ENCODE results near the gene PAM.
"Not testable (repeated sequence)": the region's sequence is repeated elsewhere in the genome, so short reads cannot be mapped to it uniquely, and the experiment has no call there.

PAM gene

DNA sequence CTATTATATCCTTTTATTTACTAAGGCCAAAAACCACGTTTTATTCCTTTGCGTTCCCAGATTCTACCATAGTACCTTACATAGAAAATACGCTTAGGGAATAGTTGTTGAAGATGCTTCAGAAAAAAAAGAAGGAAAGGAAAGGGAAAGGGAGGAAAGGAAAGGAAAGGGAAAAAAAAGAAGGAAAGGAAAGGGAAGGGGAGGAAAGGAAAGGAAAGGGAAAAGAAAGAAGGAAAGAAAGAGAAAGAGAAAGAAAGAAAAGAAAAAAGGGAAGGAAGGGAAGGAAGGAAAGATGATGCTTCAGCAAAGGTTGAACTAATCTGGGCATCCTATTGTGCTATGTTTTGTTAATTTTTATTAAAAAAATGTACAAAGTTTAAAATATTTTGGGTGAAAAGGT is 233.4 kb downstream of the PAM start:
- TF ChIP-seq CTCF (IDR thresholded peaks at IDR 0.05; ENCODE audit: poor library complexity, severe bottlenecking): no peak
- no peak overlapping the region for H3K27ac ChIP-seq (ENCODE audit: poor library complexity, severe bottlenecking)
- ATAC-seq (ENCODE audit: low read depth) (no peak), DNase-seq (ENCODE audit: low spot score) (no peak)
- no peaks in the 10 kb centered on the region for H3K9me3 ChIP-seq (ENCODE audit: severe bottlenecking)
- H3K4me1 ChIP-seq (ENCODE audit: insufficient read depth, poor library complexity, severe bottlenecking): no peaks in the 10 kb centered on the region
- H3K36me3 ChIP-seq (ENCODE audit: low read depth): no peaks in the 10 kb centered on the region
- no peaks in the 10 kb centered on the region for H3K27me3 ChIP-seq (ENCODE audit: insufficient read depth, poor library complexity, severe bottlenecking)
- no peak overlapping the region for H3K4me3 ChIP-seq (ENCODE audit: severe bottlenecking)

DNA sequence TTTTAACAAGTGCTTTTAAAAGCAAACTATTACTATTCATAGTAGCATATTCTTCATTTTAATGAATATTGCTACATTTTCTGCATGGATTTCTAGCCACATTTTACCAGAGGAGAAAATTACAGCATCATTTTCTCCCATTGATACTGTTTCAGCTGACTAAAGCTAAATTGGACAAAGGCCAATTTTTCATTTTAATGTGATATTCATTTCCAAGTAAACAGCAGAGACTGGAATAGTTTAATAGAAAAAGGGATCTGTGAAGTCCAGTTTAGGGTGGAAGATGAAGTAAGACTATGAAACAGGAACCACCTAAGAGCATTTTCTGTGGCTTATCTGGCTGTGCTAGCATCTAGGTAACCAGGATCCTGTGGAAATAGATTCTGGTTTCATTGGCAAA is 236.7 kb downstream of the PAM start:
- Histone ChIP-seq H3K36me3 (ENCODE audit: low read depth) (no peaks in the 10 kb centered on the region), H3K27ac (ENCODE audit: poor library complexity, severe bottlenecking) (no peak overlapping the region), H3K27me3 (ENCODE audit: insufficient read depth, poor library complexity, severe bottlenecking) (no peaks in the 10 kb centered on the region), H3K4me3 (ENCODE audit: severe bottlenecking) (no peak overlapping the region), H3K4me1 (ENCODE audit: insufficient read depth, poor library complexity, severe bottlenecking) (no peaks in the 10 kb centered on the region), H3K9me3 (ENCODE audit: severe bottlenecking) (no peaks in the 10 kb centered on the region)
- no peak for DNase-seq (ENCODE audit: low spot score)
- no peak for ATAC-seq (ENCODE audit: low read depth)
- TF ChIP-seq CTCF (IDR thresholded peaks at IDR 0.05; ENCODE audit: poor library complexity, severe bottlenecking): no peak

GRCh38 chr5:102996011-102996575 is 241.0 kb downstream of the PAM start:
- Histone ChIP-seq H3K27me3 (ENCODE audit: insufficient read depth, poor library complexity, severe bottlenecking) (no peaks in the 10 kb centered on the region), H3K4me3 (ENCODE audit: severe bottlenecking) (no peak overlapping the region), H3K4me1 (ENCODE audit: insufficient read depth, poor library complexity, severe bottlenecking) (no peaks in the 10 kb centered on the region), H3K27ac (ENCODE audit: poor library complexity, severe bottlenecking) (no peak overlapping the region), H3K9me3 (ENCODE audit: severe bottlenecking) (no peaks in the 10 kb centered on the region), H3K36me3 (ENCODE audit: low read depth) (no peaks in the 10 kb centered on the region)
- DNase-seq (ENCODE audit: low spot score) (no peak), ATAC-seq (ENCODE audit: low read depth) (no peak)
- no peak for TF ChIP-seq CTCF (IDR thresholded peaks at IDR 0.05; ENCODE audit: poor library complexity, severe bottlenecking)

GRCh38 chr5:102998224-102998623 is 243.1 kb downstream of the PAM start:
- Histone ChIP-seq H3K4me3 (ENCODE audit: severe bottlenecking) (no peak overlapping the region), H3K36me3 (ENCODE audit: low read depth) (0 out of 2 replicates have a peak, but pooled peaks cover 3% of the 10 kb centered on the region), H3K4me1 (ENCODE audit: insufficient read depth, poor library complexity, severe bottlenecking) (no peaks in the 10 kb centered on the region), H3K27me3 (ENCODE audit: insufficient read depth, poor library complexity, severe bottlenecking) (no peaks in the 10 kb centered on the region), H3K9me3 (ENCODE audit: severe bottlenecking) (no peaks in the 10 kb centered on the region), H3K27ac (ENCODE audit: poor library complexity, severe bottlenecking) (no peak overlapping the region)
- TF ChIP-seq CTCF (IDR thresholded peaks at IDR 0.05; ENCODE audit: poor library complexity, severe bottlenecking): no peak
- no peak for DNase-seq (ENCODE audit: low spot score)
- ATAC-seq (ENCODE audit: low read depth): no peak

DNA sequence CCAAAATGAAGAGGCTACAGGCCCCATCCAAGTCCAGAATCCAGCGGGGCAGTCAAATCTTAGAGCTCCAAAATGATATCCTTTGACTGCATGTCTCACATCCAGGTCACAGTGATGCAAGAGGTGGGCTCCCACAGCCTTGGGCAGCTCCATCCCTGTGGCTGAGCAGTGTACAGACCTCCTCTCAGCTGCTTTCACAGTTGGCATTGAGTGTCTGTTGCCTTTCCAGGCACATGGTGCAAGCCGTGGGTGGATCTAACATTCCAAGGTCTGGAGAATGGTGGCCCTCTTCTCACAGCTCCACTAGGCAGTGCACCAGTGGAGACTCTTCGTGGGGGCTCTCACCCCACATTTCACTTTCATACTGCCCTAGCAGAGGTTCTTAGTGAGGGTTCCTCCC is 244.1 kb downstream of the PAM start:
- no peak for TF ChIP-seq CTCF (IDR thresholded peaks at IDR 0.05; ENCODE audit: poor library complexity, severe bottlenecking)
- Histone ChIP-seq H3K36me3 (ENCODE audit: low read depth) (0 out of 2 replicates have a peak, but pooled peaks cover 3% of the 10 kb centered on the region), H3K4me3 (ENCODE audit: severe bottlenecking) (no peak overlapping the region), H3K27ac (ENCODE audit: poor library complexity, severe bottlenecking) (no peak overlapping the region), H3K4me1 (ENCODE audit: insufficient read depth, poor library complexity, severe bottlenecking) (no peaks in the 10 kb centered on the region), H3K9me3 (ENCODE audit: severe bottlenecking) (no peaks in the 10 kb centered on the region), H3K27me3 (ENCODE audit: insufficient read depth, poor library complexity, severe bottlenecking) (no peaks in the 10 kb centered on the region)
- ATAC-seq (ENCODE audit: low read depth) (no peak), DNase-seq (ENCODE audit: low spot score) (no peak)

DNA sequence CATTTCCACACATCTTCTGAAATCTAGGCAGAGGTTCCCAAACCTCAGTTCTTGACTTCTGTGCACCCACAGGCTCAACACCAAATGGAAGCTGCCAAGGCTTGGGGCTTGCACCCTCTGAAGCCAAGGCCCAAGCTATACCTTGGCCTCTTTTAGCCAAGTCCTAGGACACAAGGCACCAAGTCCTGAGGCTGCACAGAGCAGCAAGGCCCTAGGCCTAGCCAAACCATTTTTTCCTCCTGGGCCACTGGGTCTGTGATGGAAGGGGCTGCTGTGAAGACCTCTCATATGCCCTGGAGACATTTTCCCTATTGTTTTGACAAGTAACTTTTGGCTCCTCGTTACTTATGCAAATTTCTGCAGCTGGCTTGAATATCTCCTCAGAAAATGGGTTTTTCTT is 244.5 kb downstream of the PAM start:
- not testable (repeated sequence) for H3K4me1 ChIP-seq (ENCODE audit: insufficient read depth, poor library complexity, severe bottlenecking); ATAC-seq (ENCODE audit: low read depth); H3K4me3 ChIP-seq (ENCODE audit: severe bottlenecking); H3K36me3 ChIP-seq (ENCODE audit: low read depth); DNase-seq (ENCODE audit: low spot score); H3K27me3 ChIP-seq (ENCODE audit: insufficient read depth, poor library complexity, severe bottlenecking); H3K27ac ChIP-seq (ENCODE audit: poor library complexity, severe bottlenecking); H3K9me3 ChIP-seq (ENCODE audit: severe bottlenecking)
